Activated T-cell treated with anti-CD3 and anti-CD28 coated beads, Interleukin-2, amount 50 U/mL, for 1 hour (primary cell): ENCODE data around the gene COL23A1.
"Not testable (repeated sequence)": the region's sequence is repeated elsewhere in the genome, so short reads cannot be mapped to it uniquely, and the experiment has no call there.

ENCODE experiments used
- DNase-seq: peaks from one replicate; pipeline ENCODE4 v3.0.0-alpha.2; 2020

The COL23A1 gene

DNA sequence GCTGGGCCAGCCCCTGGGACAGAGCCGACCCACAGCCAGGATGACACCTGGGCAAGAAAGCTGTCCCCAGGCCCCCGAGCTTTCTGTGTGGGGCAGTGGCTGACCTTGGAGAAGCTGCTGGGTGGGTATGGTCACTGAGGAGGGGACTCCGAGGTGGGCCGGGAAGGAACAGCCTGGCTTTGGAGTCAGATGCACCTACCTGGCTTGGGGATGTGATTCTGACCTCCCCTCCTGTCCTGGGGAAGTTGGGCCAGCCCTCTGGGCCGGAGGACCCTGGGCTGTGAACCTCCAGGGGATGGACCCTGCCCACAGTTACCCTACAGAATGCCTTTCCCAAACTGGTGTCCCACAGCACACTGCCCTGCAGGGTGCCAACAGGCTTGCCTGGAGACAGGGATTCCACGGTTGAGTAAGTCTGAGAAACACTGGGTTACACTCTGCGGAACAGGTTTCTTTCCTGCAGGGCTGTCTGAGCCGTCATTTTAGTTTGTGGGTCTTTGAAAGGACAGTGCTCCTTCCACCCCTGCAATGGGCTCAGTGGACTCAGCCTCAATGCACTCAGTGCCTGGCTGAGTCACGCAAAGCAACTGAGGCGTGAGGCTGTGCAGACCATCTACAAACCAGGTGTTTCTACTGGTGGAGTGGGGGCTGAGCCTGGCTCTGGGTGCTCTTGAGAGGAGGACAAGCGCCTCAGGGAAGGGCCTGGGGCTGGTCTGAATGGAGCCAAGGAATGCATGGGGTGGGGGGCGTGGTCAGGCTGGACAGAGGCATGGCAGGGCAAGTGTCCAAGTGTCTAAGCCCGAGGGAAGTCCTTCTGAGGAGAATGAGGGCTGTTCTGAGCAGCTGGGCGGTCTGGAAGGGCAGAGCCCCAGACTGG lies 316.3 kb downstream of the COL23A1 start:
- no peak for DNase-seq

DNA sequence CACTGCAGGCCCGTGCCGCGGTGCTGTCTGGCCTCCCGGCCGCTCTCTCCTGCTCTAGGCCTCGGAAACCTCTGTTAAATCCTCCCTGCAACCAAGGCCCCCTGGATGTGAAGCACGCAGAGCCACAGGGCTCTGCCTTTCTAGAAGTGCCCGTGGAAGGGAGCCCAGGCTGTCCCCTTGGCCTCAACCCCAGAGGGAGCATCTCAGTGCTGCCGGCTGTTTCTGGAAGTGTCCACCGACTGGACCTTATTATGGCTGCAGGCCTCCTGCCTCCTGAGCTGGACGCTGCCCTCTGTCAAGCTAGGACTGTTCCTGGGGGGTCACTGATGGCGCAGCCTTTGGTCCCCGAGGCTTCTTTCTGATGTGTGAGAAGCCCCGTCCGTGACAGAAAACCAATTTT lies 317.2 kb downstream of the COL23A1 start:
- no peak for DNase-seq

DNA sequence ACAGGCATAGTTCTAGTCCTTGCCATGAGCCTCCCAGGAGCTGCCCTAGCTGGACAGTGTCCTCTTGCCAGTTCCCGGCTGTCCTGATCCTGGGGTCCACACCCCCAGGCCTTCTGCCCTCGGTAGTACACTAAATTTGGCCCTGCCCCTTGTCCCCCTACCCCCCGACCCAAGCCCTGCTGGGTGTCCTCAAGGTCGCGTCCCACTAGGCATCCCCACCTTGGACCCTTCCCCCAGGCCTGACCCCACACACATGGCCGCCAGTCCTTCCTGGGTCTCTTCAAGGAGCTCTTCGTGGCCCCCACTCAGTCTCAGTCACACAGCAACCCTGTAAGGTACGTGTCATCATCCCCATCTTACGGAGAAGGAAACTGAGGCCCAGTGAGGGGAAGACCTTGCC lies 317.6 kb downstream of the COL23A1 start:
- no peak for DNase-seq

DNA sequence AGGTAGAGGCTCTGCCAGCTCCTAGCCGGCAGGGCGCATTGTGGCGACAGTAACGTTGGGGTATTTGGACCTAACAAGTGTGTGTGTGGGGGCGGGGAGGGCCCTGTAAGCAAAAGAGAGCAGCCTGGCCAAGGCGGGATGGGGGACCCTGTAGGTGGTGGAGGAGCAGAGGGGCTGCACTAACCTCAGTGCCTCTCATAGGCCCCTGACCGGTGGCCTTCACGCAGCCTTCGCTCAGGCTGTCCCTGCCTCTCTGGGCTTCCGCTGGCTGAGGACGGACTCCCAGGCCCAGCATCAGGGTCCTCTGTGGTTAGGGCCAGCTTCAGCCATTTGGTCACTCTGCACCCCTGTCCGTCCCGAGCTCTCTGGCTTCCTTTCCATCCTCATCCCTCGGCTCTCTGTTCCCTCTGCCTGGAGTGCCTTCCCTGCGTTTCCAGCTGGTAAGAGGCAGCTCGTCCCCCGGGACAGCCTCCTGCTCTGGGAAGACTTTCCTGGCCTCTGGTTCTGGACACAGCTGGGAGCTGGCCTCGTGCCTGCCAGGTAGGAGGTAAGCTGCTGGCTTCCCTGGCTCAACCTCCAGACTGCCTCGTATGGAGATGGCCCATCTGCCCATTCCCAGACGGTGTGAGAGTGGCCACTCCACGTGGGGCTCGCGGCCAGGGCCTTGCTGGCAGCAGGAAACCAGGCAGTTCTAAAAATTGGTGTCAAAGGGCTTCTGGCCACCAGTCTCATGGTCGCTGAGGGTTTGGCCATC lies 318.3 kb downstream of the COL23A1 start:
- no peak for DNase-seq

DNA sequence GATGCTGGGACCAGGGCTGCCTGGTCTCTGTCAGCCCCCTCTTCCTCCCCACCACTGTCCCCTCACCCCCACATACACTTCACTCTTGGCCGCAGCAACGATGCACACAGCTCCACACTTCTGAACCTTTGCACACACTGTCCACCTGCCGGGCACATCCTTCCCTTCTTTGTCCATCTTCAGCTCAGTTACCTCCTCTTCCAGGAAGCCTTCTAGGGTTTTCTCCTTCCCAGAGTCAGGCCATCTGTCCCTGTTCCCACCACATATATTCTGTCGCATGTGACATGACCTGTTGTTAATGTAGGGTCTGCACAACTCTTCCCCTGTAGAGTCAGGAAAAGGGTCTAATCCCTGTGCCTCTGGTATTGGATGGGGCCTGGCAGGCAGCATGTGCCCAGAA lies 319.0 kb downstream of the COL23A1 start:
- no peak for DNase-seq

DNA sequence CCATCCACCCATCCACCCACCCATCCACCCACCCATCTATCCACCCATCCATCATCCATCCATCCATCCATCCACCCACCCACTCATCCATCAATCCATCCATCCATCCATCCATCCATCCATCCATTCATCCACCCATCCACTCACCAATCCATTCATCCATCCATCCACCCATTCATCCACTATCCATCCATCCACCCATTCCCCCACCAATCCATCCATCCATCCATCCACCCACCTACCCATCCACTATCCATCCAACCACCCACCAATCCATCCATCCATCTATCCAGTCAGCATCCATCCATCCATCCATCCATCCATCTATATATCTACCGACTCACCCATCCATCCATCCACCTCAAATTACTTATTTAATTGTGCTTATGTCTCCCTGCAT lies 320.7 kb downstream of the COL23A1 start:
- DNase-seq = no peak

DNA sequence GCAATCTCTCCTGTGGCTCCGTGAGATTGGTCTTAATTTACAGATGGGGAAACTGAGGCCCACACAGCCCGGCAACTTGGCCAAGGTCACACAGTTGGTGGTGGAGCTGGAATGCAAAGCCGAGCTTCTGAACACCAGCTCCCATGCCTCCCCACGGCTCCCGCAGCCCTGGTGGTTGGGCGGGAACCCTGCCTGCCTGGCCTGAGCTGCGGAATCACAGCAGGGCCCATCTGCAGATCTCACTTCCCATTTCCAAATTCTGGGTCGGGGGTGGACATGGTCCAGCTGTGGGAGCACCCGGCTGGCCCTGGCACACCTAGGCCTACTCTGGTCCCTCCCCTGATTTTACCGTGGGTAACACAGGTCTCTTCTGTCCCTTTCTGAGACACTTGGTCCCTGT lies 322.3 kb downstream of the COL23A1 start:
- no peak for DNase-seq

DNA sequence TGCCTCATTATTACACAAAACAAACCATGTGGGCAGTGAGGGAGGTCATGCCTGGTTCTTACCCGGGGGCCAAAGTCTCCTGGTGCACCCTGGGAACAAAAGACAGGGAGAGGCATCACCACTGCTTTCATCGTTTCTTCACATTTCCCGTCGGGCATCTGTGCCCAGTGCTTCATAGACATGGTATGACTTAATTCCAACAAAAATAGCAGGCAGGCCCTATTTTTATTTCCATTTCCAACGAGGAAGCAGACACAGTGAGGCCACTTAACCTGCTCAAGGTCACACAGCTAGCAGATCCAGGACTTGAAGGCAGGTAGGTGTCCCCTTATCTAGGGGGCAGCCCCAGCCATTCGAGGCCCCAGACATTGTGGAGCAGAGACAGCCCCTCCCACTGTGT lies 322.9 kb downstream of the COL23A1 start:
- DNase-seq = no peak

DNA sequence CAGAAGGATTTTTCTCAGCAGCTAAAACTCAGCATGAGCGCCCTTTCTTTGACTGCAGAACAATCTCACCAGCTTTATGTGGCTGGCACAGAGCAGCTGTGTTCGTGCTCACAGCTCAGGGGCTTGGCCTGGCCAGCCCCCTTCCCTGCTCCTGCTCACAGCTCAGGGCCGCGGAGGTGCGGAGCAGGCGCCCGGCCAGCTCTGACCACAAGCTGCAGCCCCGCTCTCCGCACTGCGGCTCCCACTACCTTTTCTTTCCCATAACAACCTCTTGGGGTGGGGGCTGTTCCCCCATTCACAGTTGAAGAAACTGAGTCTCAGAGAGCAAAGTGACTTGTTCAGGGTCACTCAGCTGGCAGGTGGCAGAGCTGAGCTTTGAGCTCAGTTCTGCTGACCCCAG lies 323.6 kb downstream of the COL23A1 start:
- no peak for DNase-seq

DNA sequence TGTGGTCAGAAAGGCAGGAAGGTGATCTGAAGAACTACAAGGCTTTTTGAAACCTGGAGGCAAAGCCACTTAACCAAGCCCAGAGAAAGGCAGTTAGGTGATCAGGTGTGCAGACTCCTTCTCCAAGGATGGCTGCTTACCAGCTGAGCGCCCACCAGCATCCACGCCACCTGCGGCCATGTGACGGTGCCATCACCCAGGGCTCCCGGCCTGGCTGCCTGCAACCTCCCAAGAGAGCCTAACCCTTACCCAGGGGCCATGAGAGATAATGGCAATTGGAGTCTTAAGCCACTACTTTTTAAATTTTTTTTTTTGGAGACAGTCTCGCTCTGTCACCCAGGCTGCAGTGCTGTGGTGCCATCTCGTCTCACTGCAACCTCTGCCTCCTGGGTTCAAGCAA lies 324.4 kb downstream of the COL23A1 start:
- DNase-seq = no peak

DNA sequence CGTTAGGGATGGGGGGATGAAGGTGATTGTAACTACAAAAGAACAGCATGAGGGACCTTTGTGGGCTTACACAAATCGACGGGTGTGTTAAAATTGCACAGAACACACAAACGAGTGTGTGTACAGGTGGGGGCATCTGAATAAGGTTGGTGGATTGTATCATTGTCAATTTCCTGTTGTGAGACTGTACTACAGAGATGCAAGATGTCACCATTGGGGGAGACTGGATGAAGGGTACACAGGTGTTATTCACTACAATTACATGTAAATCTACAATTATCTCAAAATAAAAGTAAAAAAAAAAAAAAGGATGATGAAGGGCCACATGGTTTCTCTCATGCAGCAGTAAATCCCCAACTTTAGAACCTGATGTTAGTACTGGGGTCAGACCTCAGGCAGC lies 326.1 kb downstream of the COL23A1 start:
- no peak for DNase-seq

DNA sequence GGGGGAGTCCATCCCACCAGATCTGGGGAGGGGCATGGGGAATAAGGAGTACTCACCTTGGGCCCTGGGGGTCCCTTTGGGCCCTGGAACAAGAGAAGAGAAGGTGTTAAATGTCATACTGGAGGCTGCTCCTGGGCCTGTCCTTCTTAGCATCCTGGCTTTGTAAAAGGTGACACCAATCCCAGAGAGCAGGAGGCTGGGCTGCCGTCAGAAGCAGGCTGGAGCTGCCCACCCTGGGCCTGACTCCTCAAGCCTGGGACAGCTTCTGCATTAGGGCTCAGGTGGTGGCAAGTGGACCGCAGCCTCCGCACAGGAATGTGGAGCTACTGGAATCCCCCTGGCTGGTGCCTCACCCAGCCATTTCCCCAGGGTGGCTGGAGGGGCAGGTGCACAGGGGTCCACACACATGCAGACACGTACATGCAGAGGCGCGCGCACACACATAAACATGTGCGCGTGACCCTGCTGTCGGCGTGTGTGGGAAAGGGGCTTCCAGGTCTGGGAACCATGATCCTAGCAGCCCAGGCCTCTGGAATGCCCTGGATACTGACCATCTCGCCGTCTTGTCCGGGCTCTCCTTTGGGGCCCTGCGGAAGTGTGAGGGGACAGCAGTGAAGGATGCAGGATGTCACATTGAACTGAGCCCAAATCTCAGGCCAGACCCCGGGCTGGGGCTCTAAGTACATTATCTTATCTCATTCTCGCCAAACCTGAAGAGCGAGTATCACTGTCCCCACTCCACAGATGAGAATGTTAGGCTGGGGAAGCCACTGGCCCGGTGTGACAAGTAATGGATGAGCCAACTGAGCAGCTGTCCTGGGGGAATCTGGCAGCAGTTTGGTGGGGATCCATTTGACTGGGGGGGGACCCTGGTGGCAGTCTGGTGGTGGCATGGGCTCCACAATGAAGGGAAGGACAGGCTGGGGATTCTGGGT lies 328.3 kb downstream of the COL23A1 start:
- no peak for DNase-seq

DNA sequence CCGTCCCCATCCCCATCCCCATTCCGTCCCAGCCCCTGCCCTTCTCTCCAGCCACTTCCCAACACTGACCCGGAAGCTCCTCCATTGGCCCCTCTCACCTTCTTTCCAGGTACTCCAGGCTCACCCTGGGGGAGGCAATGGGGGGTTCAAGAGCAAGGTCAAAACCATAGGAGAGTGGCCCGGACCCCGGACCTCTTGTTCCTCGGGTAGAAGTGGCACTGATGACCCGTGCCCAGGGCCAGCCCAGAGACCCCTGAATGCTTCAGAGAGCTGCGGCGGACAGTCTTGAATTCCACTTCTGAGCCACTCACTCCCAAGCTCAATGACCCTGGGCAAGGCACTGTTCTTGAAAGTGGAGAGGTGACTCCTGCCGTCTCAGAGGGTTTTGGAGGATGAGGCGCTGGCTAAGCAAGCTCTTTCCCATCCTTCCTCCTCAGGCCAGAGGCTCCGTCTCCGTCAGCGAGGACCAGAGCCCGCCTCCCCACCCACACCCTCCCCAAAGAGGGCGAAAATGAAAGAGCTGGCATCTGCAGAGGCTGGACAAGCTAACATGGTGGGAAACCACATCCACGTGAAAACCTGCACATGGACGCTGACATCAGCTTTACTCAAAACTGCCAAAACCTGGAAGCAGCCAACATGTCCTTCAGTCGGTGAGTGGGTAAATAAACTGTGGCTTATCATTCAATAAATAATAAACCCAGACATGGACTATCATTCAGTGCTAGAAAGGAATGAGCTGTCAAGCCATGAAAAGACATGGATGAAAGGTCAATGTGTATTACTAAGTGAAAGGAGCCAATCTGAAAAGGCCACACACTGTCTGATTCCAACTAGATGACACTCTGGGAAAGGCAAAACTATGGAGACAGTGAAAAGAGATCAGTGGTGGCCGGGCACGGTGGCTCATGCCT lies 330.3 kb downstream of the COL23A1 start:
- no peak for DNase-seq

DNA sequence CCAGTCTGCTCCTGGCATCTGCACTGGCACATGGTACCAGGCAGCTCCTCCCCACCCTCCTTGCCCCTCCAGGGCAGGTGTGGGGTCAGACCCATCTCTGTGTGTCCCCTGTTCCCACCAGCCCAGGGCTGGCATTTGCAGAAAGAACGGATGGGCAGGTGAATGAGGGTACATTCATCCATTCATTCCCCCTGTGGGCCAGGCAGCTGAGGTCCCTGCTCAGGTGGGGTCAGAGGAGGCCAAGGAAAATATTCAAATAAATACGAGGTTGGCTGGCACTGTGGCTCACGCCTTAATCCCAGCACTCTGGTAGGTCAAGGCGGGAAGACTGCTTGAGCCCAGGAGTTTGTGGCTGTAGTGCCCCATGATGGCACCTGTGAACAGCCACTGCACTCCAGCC lies 332.5 kb downstream of the COL23A1 start:
- no peak for DNase-seq

DNA sequence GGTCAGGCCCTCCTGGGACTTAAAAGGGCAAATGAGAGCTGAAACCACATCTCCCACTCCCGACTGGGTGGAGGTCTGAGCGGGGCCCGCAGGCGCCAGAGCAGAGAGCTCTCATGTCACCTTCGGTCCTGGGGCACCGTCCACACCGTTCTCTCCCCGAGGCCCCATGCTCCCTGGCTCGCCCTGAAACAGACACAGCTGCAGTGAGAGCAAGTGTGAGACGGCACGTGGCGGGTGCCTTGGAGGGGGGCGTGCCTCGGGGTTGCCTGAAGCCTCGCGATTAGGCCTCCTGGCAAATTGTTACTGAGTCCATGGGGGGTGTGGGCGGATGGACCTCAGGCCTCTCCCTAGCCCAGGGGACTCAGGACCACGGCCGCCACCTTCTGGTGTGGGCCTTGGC lies 333.4 kb downstream of the COL23A1 start:
- DNase-seq = no peak

DNA sequence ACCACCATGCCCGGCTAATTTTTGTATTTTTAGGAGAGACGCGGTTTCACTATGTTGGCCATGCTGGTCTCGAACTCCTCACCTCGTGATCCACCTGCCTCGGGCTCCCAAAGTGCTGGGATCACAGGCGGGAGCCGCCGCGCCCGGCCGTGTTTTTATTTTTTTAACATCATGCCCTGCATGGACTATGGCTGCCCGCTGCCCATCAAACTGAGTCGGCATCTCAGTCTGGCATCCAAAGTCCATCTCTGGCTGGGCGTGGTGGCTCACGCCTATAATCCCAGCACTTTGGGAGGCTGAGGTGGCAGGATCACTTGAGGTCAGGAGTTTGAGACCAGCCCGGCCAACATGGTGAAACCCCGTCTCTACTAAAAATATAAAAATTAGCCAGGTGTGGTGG lies 336.6 kb downstream of the COL23A1 start:
- not testable (repeated sequence) for DNase-seq

DNA sequence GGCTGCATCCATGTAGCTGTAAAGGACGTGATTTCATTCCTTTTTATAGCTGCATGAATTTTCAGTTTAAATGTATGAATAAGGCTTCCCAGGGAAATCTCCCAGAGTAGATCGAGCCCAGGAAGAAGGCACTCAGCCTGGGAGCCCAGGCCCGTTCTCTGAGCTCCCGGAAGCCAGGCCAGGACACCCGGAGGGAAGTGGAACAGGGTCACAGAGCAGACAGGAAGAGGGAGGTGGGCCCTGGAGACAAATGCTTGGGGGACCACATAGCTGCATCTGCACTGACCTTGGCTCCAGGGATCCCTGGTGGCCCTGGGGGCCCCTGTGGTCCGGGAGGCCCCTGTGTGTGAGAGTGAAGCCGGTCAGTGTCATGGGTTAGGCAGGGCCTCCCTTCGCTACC lies 337.9 kb downstream of the COL23A1 start:
- DNase-seq = no peak

DNA sequence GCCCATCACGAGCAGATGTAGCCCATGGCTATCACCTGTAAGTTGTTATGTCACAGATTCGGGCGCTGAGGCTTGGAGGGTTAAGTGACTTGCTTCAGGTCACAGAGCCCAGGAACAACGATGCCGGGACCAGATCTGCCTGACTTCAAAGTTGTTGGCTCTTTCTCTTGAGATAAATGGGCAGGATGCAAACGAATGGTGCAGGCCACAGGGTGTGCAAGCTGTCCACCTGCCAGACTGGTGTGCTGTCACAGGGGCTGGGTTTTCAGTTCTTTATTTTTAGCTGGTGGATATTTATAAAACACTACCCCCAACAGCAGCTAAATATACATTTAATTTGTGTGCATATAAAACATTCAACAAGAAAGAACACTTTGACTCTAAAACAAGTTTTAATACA lies 339.9 kb downstream of the COL23A1 start:
- no peak for DNase-seq

DNA sequence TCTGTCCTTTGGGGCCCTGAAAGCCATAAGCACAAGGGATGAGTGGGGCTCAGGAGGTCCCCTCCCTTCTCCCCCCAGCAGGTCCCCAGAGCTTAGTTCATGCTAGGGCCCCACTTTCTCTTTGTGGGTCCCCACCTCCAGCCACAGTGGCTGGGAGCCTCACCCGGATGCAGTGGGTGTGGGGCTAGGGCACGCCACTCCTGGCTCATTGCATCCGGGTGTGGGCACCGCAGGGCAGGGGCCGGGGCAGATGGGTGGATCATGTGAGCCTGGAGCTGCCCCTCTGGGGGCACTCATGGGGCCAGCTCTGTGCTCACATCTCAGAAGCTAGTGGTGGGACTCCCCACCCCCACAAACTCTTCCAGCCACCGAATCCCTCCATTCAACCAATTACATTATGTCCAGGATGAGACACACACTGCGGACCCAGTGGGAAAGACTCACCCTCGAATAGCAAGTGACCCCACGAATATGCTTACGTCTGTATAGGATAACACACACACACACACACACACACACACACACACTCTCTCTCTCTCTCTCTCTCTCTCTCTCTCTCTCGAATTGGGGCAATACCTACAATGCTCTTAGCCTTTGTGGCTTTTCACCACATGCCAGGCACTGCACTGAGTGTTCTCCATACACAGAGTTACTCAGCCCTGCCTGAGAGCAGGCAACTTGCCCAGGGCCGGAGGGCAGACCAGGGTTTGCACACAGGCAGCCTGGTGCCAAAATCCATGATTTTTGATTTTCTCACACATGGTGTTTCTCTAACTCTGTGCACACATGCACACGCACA lies 340.8 kb downstream of the COL23A1 start:
- no peak for DNase-seq

DNA sequence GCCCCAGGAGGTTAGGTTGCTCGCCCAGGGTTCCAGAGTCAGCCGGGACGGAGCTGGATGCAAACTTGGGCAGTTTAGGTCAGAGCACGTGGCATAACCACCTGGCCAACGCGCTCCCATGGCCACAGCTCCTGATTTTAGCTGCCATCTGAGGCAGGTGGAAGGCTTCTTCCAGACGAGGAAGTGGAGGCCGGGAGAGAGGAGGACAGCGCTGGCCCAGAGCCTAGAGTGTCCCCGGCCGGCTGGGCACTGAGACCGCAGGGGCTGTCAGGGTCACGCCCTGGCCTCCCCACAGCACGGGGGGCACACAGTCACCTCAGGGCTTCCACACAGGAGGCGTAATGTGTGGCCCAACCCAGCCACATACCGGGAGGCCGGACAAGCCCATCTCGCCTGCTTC lies 341.4 kb downstream of the COL23A1 start:
- DNase-seq = no peak
